ENCODE measurements around the gene IRAK2.
"Not testable (repeated sequence)": the region's sequence is repeated elsewhere in the genome, so short reads cannot be mapped to it uniquely, and the experiment has no call there.

The IRAK2 gene

DNA sequence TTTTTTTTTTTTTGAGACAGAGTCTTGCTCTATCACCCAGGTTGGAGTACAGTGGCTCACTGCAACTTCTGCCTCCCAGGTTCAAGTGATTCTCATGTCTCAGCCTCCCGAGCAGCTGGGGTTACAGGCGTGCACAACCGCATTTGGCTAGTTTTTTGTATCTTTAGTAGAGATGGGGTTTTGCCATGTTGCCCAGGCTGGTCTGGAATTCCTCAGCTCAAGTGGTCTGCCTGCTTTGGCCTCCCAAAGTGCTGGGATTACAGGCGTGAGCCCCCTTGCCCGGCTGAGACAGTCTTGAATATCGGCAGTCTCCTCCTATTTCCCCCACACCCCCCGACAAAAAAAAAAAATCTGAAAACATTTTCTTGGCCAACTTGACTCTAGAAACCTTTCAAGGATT, 102.2 kb downstream of the IRAK2 start:
- not testable (repeated sequence) for H2BK5ac ChIP-seq (ENCODE audit: low read depth, low read length, poor library complexity); H3K27ac ChIP-seq (ENCODE audit: low read depth, low read length); H3K4me3 ChIP-seq (ENCODE audit: low read depth, low read length); H2AFZ ChIP-seq (ENCODE audit: insufficient read depth, low read length, poor library complexity); H3K14ac ChIP-seq (ENCODE audit: low read length); H4K12ac ChIP-seq (ENCODE audit: low read depth, low read length); H3K23ac ChIP-seq (ENCODE audit: low read length); H3K79me2 ChIP-seq (ENCODE audit: control insufficient read depth, insufficient read depth, low read length, poor library complexity); H3K18ac ChIP-seq (ENCODE audit: low read length); H3K9me3 ChIP-seq (ENCODE audit: insufficient read depth, low read depth, low read length); H2BK12ac ChIP-seq (ENCODE audit: low read length); H3K79me1 ChIP-seq (ENCODE audit: low read length); H3K27me3 ChIP-seq (ENCODE audit: insufficient read depth, low read length); H3K4me2 ChIP-seq (ENCODE audit: low read length); H3K4me1 ChIP-seq (ENCODE audit: control insufficient read depth in 1 of 2, insufficient read depth in 2 of 2, low read length in 2 of 2); H3K9ac ChIP-seq (ENCODE audit: low read length); DNase-seq; H2BK120ac ChIP-seq (ENCODE audit: insufficient read depth, low read length, poor library complexity); H3K4ac ChIP-seq (ENCODE audit: low read depth, low read length); H4K91ac ChIP-seq (ENCODE audit: low read depth, low read length); H4K8ac ChIP-seq (ENCODE audit: low read depth, low read length); H2AK5ac ChIP-seq (ENCODE audit: low read length)
- H3K36me3 ChIP-seq (ENCODE audit: control insufficient read depth in 1 of 2, insufficient read depth in 2 of 2, low read length in 2 of 2) = peaks cover 20 to 26% of the 10 kb centered on the region in 2 experiments
- WGBS (ENCODE audit: extremely low coverage, insufficient coverage, insufficient read length) = no CpG with 5 or more reads among the region's 7 CpGs

DNA sequence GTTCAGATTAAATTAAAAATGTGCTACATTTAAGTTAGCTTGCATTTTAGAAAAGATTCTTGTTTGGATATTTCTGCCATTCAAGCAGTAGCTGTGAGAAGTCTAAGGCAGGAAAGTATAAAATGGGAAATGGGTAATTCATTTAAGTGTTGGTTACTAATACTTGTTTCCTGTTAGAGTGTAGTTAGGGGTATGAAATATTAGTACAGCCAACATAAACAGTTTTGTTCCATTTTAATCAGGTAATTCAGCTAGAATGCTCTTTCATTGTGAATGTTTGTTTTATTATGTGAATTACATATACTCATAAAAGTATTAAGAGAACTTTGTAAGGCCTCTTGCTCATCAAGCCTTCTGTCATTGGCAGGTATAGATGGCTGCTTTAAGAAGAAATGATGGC, 103.4 kb downstream of the IRAK2 start:
- Histone ChIP-seq H3K79me2 (ENCODE audit: control insufficient read depth, insufficient read depth, low read length, poor library complexity) (no peaks in the 10 kb centered on the region), H3K4ac (ENCODE audit: low read depth, low read length) (no peak overlapping the region), H2BK120ac (ENCODE audit: insufficient read depth, low read length, poor library complexity) (no peak overlapping the region), H3K27ac (ENCODE audit: low read depth, low read length) (no peak overlapping the region), H3K23ac (ENCODE audit: low read length) (no peak overlapping the region), H3K9me3 (ENCODE audit: insufficient read depth, low read depth, low read length) (no peaks in the 10 kb centered on the region), H3K79me1 (ENCODE audit: low read length) (no peaks in the 10 kb centered on the region), H2BK5ac (ENCODE audit: low read depth, low read length, poor library complexity) (no peak overlapping the region), H2BK12ac (ENCODE audit: low read length) (no peak overlapping the region), H3K36me3 (ENCODE audit: control insufficient read depth in 1 of 2, insufficient read depth in 2 of 2, low read length in 2 of 2) (peaks cover 20 to 31% of the 10 kb centered on the region in 2 experiments), H4K91ac (ENCODE audit: low read depth, low read length) (no peak overlapping the region), H3K4me2 (ENCODE audit: low read length) (no peak overlapping the region), H3K9ac (ENCODE audit: low read length) (no peak overlapping the region), H3K4me3 (ENCODE audit: low read depth, low read length) (no peak overlapping the region), H3K14ac (ENCODE audit: low read length) (no peak overlapping the region), H3K18ac (ENCODE audit: low read length) (no peak overlapping the region), H3K27me3 (ENCODE audit: insufficient read depth, low read length) (no peaks in the 10 kb centered on the region), H4K8ac (ENCODE audit: low read depth, low read length) (no peak overlapping the region), H2AFZ (ENCODE audit: insufficient read depth, low read length, poor library complexity) (no peak overlapping the region), H2AK5ac (ENCODE audit: low read length) (no peak overlapping the region), H3K4me1 (ENCODE audit: control insufficient read depth in 1 of 2, insufficient read depth in 2 of 2, low read length in 2 of 2) (no peaks in the 10 kb centered on the region), H4K12ac (ENCODE audit: low read depth, low read length) (no peak overlapping the region)
- DNase-seq = no peak

- no peak overlapping the region for H3K23ac ChIP-seq (ENCODE audit: low read length)
- H2BK12ac ChIP-seq (ENCODE audit: low read length) = no peak overlapping the region
- no peak overlapping the region for H4K8ac ChIP-seq (ENCODE audit: low read depth, low read length)
- H3K4ac ChIP-seq (ENCODE audit: low read depth, low read length) = no peak overlapping the region
- no peak overlapping the region for H4K91ac ChIP-seq (ENCODE audit: low read depth, low read length)
- H2AK5ac ChIP-seq (ENCODE audit: low read length) = no peak overlapping the region
- no peak overlapping the region for H3K14ac ChIP-seq (ENCODE audit: low read length)
- H2BK120ac ChIP-seq (ENCODE audit: insufficient read depth, low read length, poor library complexity) = no peak overlapping the region
- H3K9me3 ChIP-seq (ENCODE audit: insufficient read depth, low read depth, low read length) = no peaks in the 10 kb centered on the region
- no peak for DNase-seq
- no peak overlapping the region for H3K4me2 ChIP-seq (ENCODE audit: low read length)
- no CpG with 5 or more reads among the region's 5 CpGs for whole genome bisulfite sequencing (ENCODE audit: extremely low coverage, insufficient coverage, insufficient read length)
- no peak overlapping the region for H2BK5ac ChIP-seq (ENCODE audit: low read depth, low read length, poor library complexity)
- no peak overlapping the region for H2AFZ ChIP-seq (ENCODE audit: insufficient read depth, low read length, poor library complexity)
- no peak overlapping the region for H3K4me3 ChIP-seq (ENCODE audit: low read depth, low read length)
- no peaks in the 10 kb centered on the region for H3K4me1 ChIP-seq (ENCODE audit: control insufficient read depth in 1 of 2, insufficient read depth in 2 of 2, low read length in 2 of 2)
- H3K27me3 ChIP-seq (ENCODE audit: insufficient read depth, low read length) = no peaks in the 10 kb centered on the region
- H3K79me2 ChIP-seq (ENCODE audit: control insufficient read depth, insufficient read depth, low read length, poor library complexity) = no peaks in the 10 kb centered on the region
- H3K36me3 ChIP-seq (ENCODE audit: control insufficient read depth in 1 of 2, insufficient read depth in 2 of 2, low read length in 2 of 2) = peaks cover 20 to 31% of the 10 kb centered on the region in 2 experiments
- no peak overlapping the region for H3K9ac ChIP-seq (ENCODE audit: low read length)
- H3K79me1 ChIP-seq (ENCODE audit: low read length) = no peaks in the 10 kb centered on the region
- H3K27ac ChIP-seq (ENCODE audit: low read depth, low read length) = no peak overlapping the region
- no peak overlapping the region for H4K12ac ChIP-seq (ENCODE audit: low read depth, low read length)
- H3K18ac ChIP-seq (ENCODE audit: low read length) = no peak overlapping the region
Measured at GRCh38 chr3:10268930-10269329, 104.2 kb downstream of the IRAK2 start.

- no peak overlapping the region for H2AK5ac ChIP-seq (ENCODE audit: low read length)
- no peaks in the 10 kb centered on the region for H3K4me1 ChIP-seq (ENCODE audit: control insufficient read depth in 1 of 2, insufficient read depth in 2 of 2, low read length in 2 of 2)
- H3K36me3 ChIP-seq (ENCODE audit: control insufficient read depth in 1 of 2, insufficient read depth in 2 of 2, low read length in 2 of 2) = peaks cover 20 to 31% of the 10 kb centered on the region in 2 experiments
- no peak overlapping the region for H2BK5ac ChIP-seq (ENCODE audit: low read depth, low read length, poor library complexity)
- no peaks in the 10 kb centered on the region for H3K27me3 ChIP-seq (ENCODE audit: insufficient read depth, low read length)
- H4K8ac ChIP-seq (ENCODE audit: low read depth, low read length) = no peak overlapping the region
- no peak overlapping the region for H3K23ac ChIP-seq (ENCODE audit: low read length)
- H3K4ac ChIP-seq (ENCODE audit: low read depth, low read length) = no peak overlapping the region
- H2BK12ac ChIP-seq (ENCODE audit: low read length) = no peak overlapping the region
- no peaks in the 10 kb centered on the region for H3K79me1 ChIP-seq (ENCODE audit: low read length)
- no peak overlapping the region for H3K9ac ChIP-seq (ENCODE audit: low read length)
- DNase-seq = no peak
- no peak overlapping the region for H3K18ac ChIP-seq (ENCODE audit: low read length)
- no peak overlapping the region for H3K4me2 ChIP-seq (ENCODE audit: low read length)
- H3K79me2 ChIP-seq (ENCODE audit: control insufficient read depth, insufficient read depth, low read length, poor library complexity) = no peaks in the 10 kb centered on the region
- no peaks in the 10 kb centered on the region for H3K9me3 ChIP-seq (ENCODE audit: insufficient read depth, low read depth, low read length)
- H3K4me3 ChIP-seq (ENCODE audit: low read depth, low read length) = no peak overlapping the region
- no CpG with 5 or more reads among the region's 5 CpGs for WGBS (ENCODE audit: extremely low coverage, insufficient coverage, insufficient read length)
- no peak overlapping the region for H3K27ac ChIP-seq (ENCODE audit: low read depth, low read length)
- no peak overlapping the region for H2AFZ ChIP-seq (ENCODE audit: insufficient read depth, low read length, poor library complexity)
- H4K91ac ChIP-seq (ENCODE audit: low read depth, low read length) = no peak overlapping the region
- no peak overlapping the region for H3K14ac ChIP-seq (ENCODE audit: low read length)
- no peak overlapping the region for H4K12ac ChIP-seq (ENCODE audit: low read depth, low read length)
- H2BK120ac ChIP-seq (ENCODE audit: insufficient read depth, low read length, poor library complexity) = no peak overlapping the region
Measured at GRCh38 chr3:10269443-10269842, 104.7 kb downstream of the IRAK2 start.
